ENCODE results near the gene MPIG6B.

DNA sequence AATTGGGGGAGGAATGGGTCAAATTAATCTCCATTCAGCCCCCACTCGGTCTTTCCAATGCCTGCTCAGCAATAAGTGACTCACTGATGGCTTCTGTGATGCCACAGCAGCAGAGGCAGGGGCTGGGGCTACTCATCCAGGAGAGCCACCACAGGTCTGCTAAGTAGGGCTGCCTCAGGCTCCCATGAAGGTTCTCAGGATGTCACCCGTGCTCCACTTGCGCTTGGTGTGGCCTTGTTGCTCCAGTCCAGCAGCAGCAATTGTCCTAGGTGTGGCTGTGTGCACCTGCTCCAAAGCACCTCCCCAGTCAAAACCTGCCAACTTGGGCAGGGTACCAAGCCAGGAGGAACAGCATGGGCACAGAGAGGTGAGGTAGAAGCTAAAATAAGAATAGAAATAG is 1.0 kb upstream of the MPIG6B start:
- no peak for TF ChIP-seq EZH2 (IDR thresholded peaks at IDR 0.05; ENCODE audit: borderline replicate concordance, low read depth, low read length, severe bottlenecking)
- TF ChIP-seq, protein P1, sequence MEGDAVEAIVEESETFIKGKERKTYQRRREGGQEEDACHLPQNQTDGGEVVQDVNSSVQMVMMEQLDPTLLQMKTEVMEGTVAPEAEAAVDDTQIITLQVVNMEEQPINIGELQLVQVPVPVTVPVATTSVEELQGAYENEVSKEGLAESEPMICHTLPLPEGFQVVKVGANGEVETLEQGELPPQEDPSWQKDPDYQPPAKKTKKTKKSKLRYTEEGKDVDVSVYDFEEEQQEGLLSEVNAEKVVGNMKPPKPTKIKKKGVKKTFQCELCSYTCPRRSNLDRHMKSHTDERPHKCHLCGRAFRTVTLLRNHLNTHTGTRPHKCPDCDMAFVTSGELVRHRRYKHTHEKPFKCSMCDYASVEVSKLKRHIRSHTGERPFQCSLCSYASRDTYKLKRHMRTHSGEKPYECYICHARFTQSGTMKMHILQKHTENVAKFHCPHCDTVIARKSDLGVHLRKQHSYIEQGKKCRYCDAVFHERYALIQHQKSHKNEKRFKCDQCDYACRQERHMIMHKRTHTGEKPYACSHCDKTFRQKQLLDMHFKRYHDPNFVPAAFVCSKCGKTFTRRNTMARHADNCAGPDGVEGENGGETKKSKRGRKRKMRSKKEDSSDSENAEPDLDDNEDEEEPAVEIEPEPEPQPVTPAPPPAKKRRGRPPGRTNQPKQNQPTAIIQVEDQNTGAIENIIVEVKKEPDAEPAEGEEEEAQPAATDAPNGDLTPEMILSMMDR (IDR thresholded peaks at IDR 0.05; ENCODE audit: borderline replicate concordance, extremely low read depth, low read length, poor library complexity, severe bottlenecking): no peak
